Kidney tubule cell (primary cell): Measurements from ENCODE around the gene OSBPL8.

Experiments
- DNase-seq: peaks from one replicate; pipeline ENCODE4 v3.0.0-alpha.2; 2018; ENCODE audit warnings: low spot score

Gene OSBPL8

GRCh38 chr12:76470028-76470939, 89.3 kb downstream of the OSBPL8 start:
- peak; percentile 84 for DNase-seq

- DNase-seq, result no peak
Observed at GRCh38 chr12:76464631-76465166, 94.9 kb downstream of the OSBPL8 start.

GRCh38 chr12:76462668-76463224, 96.8 kb downstream of the OSBPL8 start:
- DNase-seq, result no peak

GRCh38 chr12:76460807-76461206, 98.8 kb downstream of the OSBPL8 start:
- no peak for DNase-seq

GRCh38 chr12:76457818-76458217, 101.8 kb downstream of the OSBPL8 start:
- no peak for DNase-seq

GRCh38 chr12:76457010-76457409, 102.6 kb downstream of the OSBPL8 start:
- peak; percentile 23 for DNase-seq

GRCh38 chr12:76455582-76456345, 103.8 kb downstream of the OSBPL8 start:
- peak; percentile 95 for DNase-seq

GRCh38 chr12:76451528-76451927, 108.0 kb downstream of the OSBPL8 start:
- no peak for DNase-seq

GRCh38 chr12:76450690-76451089, 108.9 kb downstream of the OSBPL8 start:
- DNase-seq, result peak; percentile 63

GRCh38 chr12:76449993-76450392, 109.6 kb downstream of the OSBPL8 start:
- no peak for DNase-seq

GRCh38 chr12:76449583-76449982, 110.0 kb downstream of the OSBPL8 start:
- DNase-seq, result peak; percentile 51

GRCh38 chr12:76449016-76449415, 110.6 kb downstream of the OSBPL8 start:
- DNase-seq, result no peak

GRCh38 chr12:76446090-76446489, 113.5 kb downstream of the OSBPL8 start:
- no peak for DNase-seq

GRCh38 chr12:76445462-76445861, 114.1 kb downstream of the OSBPL8 start:
- DNase-seq, result peak; percentile 13

- no peak for DNase-seq
Observed at GRCh38 chr12:76444408-76444984, 115.1 kb downstream of the OSBPL8 start.

- DNase-seq, result no peak
Observed at GRCh38 chr12:76441016-76441415, 118.6 kb downstream of the OSBPL8 start.

GRCh38 chr12:76432733-76433132, 126.8 kb downstream of the OSBPL8 start:
- no peak for DNase-seq

GRCh38 chr12:76428117-76428516, 131.5 kb downstream of the OSBPL8 start:
- DNase-seq, result no peak

- DNase-seq, result no peak
Observed at GRCh38 chr12:76426160-76426559, 133.4 kb downstream of the OSBPL8 start.

- no peak for DNase-seq
Observed at GRCh38 chr12:76424941-76425340, 134.6 kb downstream of the OSBPL8 start.

GRCh38 chr12:76422543-76423438, 136.8 kb downstream of the OSBPL8 start:
- peak; percentile 9 for DNase-seq
